OCI-LY1 (cell line): Measurements from ENCODE around the gene COMT.

ENCODE experiments used
- CTCF ChIP-seq: fragments of 200-600 bp; sonication (generic), shearing (Covaris generic); IDR thresholded peaks from 2 replicates; pipeline ENCODE4 v1.5.1; 2017; ENCODE audit warnings: mild to moderate bottlenecking, antibody characterized with exemption, low read length, moderate library complexity, mixed read lengths
- EZH2 ChIP-seq: fragments of 200-600 bp; sonication (generic), shearing (Covaris generic); IDR thresholded peaks from 2 replicates; pipeline ENCODE4 v1.8.0; 2017; ENCODE audit warnings: borderline replicate concordance, mixed run types, mild to moderate bottlenecking, antibody characterized with exemption, low read length, moderate library complexity, mixed read lengths

GRCh38 chr22:19903031-19903430 lies 38.5 kb upstream of the COMT start:
- no peak for TF ChIP-seq CTCF
- no peak for TF ChIP-seq EZH2
